NK-92 (cell line): Measurements from ENCODE around the gene SLC16A6.
"Not testable (repeated sequence)": the region's sequence is repeated elsewhere in the genome, so short reads cannot be mapped to it uniquely, and the experiment has no call there.

Experiments used
- DNase-seq: peaks from one replicate; lab custom pipeline; 2025; ENCODE audit not compliant: unreplicated experiment; lab: John Stamatoyannopoulos, UW

The SLC16A6 gene, protein sequence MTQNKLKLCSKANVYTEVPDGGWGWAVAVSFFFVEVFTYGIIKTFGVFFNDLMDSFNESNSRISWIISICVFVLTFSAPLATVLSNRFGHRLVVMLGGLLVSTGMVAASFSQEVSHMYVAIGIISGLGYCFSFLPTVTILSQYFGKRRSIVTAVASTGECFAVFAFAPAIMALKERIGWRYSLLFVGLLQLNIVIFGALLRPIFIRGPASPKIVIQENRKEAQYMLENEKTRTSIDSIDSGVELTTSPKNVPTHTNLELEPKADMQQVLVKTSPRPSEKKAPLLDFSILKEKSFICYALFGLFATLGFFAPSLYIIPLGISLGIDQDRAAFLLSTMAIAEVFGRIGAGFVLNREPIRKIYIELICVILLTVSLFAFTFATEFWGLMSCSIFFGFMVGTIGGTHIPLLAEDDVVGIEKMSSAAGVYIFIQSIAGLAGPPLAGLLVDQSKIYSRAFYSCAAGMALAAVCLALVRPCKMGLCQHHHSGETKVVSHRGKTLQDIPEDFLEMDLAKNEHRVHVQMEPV

DNA sequence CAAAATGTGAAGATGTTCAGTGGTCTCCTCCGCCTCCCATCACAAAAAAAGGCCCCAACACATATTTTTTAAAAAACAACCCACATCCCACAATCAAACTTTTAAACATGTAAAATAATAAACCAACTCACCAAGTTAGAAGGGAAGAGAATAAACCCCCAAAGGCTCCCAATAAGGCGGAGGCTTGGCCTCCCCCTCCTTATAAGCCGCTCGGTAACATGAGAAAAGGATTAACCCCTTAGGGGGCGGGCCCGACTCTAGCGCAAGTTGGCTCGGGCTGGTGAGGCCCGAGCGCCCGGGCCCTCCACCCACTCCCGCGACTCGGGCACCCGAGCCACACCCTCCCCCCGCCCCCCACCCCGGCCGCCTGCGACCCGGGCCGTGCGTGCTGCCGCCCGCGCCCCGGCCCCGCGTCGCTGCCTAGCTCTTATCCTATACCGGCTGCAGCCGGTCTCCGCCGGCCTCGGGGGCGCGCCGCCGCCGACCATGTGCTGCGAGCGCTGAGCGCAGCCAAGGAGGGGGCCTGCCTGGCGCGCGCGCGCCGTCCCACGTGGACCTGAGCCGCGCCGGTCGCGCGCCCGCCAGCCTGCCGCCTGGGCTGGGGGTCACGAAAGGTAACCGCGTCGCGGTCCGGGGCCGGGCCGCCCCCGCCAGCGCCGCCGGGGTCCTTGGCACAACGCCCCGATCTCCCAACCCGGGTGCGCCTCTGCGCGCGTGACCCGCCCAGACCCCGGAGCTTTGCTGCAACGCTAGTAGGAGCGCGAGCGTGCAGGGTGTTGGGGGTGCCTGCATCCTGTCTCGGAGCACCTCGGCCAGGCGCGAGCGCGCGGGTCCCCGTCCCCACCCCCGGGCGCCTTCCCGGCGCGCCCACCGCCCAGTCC lies at the start of gene SLC16A6, which contains the start of gene ARSG:
TSS of gene SLC16A6 (minus strand) at position 173 of the 881 bp plus-strand sequence. CDS start 12,807 bp downstream, outside the sequence.
TSS of gene ARSG (plus strand) at position 541 of the 881 bp plus-strand sequence. CDS start 15,999 bp downstream, outside the sequence.
- no peak for DNase-seq

DNA sequence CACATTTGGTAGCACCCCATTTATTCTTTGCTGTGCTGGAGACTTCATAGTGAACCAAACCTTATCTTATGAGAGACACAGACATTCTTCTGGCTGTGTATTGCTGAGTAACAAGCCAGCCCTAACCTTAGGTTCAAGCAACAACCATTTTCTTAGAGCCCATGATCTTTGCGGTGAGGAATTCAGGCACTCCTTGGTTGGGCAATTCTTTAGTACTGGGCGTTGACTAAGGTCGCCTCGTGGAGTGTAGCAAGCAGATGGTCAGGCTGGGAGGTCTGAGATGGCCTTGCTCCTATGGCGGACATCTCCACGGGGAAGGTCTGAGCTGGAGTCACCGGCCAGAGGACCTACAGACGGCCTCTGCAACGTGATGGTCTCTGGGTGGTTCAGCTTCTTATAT lies 43.5 kb upstream of the SLC16A6 start:
- DNase-seq, result no peak

DNA sequence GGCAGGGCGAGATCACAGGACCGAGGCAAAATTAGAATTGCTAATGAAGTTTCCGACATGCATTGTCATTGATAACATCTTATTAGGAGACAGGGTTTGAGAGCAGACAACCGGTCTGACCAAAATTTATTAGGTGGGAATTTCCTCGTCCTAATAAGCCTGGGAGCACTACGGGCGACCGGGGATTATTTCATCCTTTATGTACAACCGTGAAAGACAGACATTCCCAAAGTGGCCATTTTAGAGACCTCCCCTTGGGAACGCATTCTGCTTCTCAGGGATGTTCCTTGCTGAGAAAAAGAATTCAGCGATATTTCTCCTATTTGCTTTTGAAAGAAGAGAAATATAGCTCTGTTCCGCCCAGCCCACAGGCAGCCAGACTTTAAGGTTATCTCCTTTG lies 41.0 kb upstream of the SLC16A6 start:
- DNase-seq, result not testable (repeated sequence)

DNA sequence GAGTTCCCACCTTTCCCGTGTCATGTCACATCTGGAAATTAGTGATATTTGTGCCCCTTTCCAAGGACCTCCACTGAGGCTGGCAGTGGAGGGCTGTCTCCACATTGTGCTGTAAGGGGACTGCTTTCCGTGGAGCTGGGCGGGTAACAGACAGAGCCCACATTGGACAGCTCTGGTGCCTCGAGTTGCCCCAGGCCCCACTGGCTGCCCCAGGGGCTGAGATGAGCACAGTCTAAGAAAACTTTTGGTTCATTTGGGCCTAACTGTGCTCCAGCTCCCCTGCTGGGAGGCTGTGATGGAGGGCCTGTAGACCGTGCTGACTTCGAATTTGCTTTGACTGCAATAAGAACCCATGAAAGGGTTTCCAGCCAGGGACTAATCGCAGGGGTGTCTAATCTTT lies 38.4 kb upstream of the SLC16A6 start:
- DNase-seq, result no peak

DNA sequence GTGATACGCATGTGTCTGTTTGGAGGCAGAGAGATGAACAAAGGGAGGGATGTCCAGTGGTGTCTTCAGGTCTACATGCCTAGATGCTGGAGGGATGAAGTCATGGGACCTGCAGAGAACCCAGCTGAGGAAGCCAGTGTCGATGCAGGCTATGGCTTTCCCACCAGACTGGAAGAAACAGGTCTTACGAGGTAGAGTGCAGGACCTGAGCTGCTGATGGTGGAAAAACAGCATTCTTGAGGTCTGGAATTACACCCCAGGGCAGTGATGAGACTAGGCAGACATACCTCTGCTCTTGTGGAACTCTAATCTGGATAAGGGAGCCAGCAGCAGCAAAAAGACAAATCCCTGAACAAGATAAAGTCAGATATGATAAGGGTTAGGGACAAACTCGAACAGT lies 37.7 kb upstream of the SLC16A6 start:
- no peak for DNase-seq

DNA sequence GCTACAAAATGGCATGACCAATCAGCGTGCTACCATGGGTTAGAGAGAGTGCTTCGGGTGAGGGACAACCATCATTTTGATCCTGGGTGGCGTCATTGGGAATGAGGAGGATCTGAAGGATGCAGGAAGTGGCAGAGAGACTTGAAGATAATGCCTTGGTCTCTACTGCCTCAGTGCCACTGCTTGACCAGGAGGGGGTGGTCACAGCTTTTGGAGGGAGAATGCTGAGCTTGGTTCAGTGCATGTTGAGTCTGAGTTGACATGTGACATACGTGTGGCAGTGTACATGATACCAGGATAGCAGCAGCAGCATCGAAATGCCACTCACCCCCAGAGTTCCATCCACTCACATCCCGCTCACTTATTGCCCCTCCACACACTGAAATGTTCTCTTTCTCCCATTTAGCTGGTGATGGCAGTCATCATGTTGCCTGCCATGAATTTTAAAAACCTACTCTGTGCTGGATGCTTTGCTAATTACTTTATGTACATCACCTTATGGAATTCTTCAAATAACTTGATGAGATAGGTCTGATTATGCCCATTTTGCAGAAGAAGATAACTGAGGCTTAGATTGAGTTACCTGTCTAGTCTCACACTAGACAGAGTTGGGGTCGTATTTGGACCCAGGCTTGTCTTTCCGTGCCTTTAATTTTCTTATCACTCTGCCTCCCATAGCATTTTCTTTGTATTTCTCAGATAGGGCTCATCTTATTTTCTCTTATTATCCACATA lies 37.1 kb upstream of the SLC16A6 start:
- no peak for DNase-seq

DNA sequence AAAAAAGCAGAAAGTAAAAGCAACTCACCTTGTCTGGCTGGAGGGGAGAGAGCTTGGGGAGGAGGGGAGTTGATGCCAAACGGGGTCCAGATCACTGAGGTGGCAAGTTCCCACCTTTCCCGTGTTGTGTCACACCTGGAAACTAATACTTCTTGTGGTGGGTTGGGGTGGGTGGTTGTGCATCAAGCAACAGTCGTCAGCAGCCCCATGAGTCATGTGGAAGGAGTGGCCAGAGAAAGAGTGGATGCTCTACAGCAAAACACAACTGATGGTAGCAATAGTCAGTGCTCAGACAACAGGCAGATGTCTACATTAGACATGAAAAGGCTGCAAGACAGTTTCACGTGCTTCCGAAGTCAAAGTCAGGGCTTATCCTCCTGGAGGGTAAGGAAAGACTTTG lies 35.8 kb upstream of the SLC16A6 start:
- DNase-seq, result no peak

DNA sequence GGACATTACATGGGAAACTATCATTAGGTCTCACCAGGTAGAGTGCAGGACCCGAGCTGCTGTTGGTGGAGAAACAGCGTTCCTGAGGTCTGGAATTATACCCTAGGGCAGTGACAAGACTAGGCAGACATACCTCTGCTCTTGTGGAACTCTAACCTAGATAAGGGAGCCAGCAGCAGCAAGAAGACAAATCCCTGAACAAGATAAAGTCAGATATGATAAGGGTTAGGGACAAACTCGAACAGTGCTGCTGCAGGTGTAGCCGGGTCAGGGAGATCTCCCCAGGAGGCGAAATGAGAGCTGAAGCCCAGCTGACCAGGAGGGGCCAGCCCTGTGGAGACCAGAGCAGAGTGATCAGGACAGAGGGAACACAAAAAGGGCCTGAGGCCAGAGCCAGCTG lies 35.0 kb upstream of the SLC16A6 start:
- no peak for DNase-seq

DNA sequence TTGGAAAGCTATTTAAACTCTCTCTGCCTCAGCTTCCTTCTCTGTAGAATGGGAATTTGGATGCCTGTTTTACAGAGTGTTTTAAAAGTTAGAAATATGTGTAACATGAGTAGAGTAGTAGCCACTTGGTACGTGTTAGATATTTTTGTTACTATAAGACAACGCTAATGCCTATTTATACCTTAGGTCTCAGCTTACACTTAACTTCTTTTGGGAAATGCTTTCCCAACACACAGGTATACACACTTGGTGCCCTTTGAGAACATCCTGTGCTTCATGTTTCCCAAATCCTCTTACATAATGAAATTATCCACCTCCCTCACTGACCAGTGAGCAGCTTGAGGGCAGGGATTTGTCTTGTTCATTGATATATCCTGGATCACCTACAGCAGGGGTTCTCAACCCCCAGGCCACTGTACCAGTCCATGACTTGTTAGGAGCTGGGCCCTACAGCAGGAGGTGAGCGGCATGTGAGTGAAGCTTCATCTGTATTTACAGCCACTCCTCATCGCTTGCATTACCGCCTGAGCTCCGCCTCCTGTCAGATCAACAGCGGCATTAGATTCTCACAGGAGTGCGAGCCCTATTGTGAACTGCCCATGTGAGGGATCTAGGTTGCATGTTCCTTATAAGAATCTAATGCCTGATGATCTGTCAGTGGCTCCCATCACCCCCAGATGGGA lies 33.9 kb upstream of the SLC16A6 start:
- DNase-seq, result no peak

DNA sequence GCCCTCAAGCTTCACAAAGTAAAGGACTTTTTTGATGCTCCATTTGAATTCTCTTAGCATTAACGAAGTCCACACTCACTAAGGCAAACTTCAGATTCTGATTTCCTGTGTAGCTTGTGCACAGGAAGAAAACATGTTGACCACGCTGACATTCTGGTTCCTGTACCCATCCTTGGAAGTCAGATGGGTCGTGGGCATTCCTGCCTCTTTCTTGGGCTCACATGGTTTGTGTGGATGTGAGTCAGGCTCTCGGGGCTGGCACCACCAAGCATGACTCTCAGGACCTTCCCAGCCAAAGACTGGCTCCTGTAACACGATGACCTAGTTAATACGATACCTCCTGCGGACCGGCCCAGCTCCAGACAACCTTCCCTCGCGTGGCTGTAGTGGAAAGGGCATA lies 33.2 kb upstream of the SLC16A6 start:
- no peak for DNase-seq

DNA sequence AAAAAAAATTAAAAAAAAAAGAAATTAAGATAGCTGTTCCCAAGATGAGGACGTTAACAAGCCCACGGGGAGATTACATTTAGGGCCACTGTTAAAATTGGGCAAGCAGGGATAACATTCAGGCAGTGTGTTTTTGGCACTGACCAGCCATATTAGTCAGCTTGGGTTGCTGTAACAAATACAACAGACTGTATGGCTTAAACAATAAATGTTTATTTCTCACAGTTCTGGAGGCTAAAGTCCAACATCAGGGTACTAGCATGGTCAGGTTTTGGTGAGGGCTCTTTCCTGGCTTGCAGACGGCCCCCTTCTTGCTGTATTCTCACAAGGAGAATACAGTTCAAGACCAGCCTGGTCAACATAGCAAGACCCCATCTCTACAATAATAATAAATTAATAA lies 31.7 kb upstream of the SLC16A6 start:
- no peak for DNase-seq

DNA sequence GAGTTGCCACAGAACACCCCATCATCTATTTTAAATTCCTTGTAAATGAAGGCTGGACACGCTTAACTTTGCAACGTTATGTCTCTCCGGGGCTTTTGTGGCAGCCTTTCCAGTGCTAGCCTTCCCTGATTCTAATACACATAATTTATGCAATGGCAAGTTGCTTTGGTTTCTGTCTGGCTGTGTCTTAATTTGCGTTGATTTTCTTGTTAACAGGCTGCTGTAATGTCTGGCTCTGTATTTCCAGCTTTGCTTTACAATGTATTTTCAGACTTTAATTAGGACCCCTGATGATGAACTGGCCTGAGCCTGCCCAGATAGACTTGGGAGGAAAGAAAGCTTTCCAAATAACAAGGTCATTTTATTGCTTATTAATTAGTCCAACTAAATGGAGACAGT lies 30.6 kb upstream of the SLC16A6 start:
- DNase-seq, result no peak

DNA sequence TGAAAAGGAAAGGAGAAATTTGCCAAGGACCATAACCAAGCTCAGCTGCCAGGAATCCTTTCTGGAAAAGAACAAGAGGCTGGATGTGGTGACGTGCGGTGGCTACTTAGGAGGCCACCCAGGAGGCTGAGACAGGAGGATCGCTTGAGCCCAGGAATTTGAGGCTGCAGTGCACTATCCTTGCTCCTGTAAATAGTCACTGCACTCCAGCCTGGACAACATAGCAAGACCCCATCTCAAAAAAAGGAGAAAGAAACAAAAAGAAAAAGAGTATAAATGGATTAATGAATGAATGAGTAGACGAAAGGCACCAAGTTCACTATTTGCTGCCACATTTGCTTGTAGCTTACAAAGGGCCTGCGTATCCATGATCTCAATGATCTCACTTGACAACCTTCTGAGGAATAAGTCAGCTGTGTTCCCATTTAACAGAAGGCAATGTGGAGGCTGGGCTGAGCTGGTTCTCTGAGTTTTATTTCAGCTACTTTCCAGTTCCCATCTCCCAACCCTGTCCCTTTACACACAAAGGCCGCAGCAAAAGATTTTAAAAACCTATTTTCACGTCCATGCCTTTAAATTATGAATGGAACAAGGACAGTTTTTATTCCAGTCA lies 30.1 kb upstream of the SLC16A6 start:
- no peak for DNase-seq

DNA sequence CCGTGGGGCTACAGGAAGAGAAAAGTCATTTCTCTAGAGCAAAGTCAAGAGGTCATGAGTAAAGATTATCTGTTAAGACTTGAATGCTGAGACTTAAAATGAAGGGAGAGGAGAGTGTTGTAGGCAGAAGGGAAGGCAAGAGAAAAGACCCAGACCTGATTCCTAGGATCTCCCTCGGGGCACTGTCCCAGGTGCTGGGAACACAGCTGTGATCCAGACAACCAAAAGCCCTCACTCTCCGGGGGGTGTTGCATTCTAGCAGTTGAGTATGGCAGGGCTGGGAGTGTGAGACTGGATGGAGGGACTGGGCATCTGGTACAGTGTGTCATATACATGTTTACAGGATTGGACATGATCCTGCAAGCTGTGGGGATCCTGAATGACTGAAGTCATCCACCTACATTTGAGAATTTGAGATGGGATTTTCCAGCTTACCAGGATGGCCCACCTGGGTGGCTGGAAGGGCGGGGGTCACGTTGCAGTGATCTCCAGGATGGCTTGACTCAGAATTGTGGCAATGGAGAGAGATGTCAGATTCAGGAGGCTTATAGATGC lies 29.5 kb upstream of the SLC16A6 start:
- no peak for DNase-seq

DNA sequence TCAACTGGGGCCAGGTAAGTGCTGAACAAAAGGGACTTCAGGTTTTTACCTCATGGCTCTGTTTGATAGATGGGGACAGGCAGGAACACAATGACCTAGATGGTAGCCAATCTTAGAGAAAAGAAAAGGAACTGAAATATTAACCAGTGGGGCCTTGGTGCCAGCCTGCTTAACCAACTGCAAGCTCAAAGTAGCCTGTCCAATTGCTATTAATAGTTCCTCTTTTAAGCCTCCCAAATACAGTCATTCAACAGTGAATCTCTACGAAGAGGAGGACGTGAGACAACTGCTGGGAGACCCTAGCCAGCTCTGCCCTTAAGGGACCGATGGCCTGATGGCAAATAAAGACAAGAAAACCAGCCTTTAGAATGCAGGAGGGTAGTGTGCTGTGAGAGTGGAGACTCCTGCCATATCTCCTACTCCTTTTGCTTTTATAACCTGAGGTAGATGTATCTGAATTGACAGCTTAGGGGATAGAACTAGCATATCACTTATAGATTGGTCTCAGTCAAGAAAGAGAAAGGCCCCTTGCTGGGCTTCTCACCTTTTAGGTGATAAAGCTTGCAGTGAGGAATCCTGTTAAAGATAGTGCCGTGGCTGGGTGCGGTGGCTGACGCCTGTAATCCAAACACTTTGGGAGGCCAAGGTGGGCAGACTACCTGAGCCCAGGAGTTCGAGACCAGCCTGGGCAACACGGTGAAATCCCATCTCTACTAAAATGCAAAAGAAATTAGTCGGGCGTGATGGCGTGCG lies 28.7 kb upstream of the SLC16A6 start:
- DNase-seq, result no peak

DNA sequence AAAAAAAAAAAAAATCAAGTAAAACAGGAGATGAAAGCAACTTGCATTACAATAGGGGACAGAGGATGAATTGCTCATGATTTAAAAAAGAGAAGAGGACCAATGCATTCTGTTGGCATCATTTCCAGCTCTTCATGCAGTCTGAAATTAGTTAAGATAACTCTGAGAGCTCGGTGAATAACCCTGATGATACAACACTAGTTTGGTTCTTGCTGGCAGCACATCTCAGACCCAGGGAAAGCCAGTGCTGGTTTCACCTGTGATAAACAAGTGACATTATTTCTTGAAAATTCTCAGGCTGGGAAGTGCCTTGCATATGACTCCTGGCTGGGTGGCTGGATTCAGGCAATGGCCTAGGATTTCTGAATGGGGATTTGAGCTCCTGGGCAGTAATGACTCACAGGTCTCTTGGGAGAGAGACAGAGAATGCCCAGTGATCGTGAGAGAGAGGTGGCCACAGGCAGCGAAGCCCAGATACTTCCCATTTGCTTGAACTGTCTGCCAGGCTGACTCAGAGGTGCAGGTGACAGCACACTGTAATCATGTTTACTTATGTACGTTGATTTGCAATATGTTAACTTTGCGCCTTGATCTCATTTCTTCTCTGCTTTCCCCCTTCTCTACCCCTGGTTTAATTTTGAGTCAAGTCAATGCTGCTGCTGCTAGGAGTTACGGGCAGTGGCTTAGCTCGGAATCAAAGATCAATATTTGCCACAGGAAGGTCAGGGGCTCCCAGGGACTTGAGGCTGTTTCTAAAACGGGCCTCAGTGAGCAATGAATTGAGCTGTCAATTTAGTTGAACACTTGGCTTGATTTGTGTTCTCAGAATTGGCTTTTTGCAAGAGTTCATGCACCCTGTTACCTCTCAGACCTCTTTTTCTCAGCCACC lies 27.4 kb upstream of the SLC16A6 start:
- DNase-seq, result no peak

DNA sequence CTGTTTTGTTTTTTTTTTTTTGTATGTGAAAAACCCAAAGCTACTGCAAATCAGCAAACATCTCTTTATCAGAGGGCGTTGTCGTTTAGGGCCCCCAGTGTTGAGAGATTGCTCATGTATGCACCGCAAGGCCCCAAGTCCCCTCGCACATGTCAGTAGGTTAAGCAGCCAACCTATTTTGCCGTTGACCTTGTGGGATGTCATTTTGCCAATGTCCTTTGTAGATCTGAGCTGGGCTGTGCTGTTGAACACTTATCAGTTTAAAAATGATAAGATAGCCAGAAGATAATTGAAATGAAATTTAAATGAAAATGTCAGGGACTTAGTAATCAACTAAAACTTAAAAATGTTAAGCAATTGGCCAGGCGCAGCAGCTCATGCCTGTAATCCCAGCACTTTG lies 26.5 kb upstream of the SLC16A6 start:
- DNase-seq, result no peak

DNA sequence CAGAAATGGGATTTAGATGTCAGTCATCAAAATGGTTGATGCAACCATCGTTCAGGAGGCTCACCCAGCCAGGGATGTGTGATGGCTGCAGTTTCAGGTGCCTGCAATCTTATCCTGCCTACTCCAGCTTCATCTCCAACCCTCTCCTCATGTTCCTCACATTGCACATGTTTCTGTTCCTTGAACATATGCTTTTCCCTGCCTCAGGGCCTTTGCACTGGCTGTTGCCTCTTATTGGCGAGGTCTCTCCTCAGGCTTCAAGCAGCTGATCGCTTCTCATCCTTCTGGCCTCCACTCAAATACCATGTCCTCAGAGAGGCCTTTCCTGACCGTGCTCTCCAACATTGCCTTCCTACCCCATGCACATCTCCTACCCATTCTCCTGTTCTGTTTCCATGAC lies 25.0 kb upstream of the SLC16A6 start:
- DNase-seq, result no peak
